Vagina (tissue), 2 donors: ENCODE results near the gene PLAAT4. TPM values are rescaled to one million over a fixed set of nuclear protein-coding genes. Genes with fewer than 3 reads are reported as not detected.

Source experiments
- DNase-seq, 2 donors: peaks; one replicate each; pipeline ENCODE4 v3.0.0-alpha.2; 2017; ENCODE audit errors: extremely low spot score in 2 of 2
- H3K27ac ChIP-seq: fragments of 200-600 bp; sonication (generic); one replicate; pipeline ENCODE4 v1.5.1; 2019
- H3K27me3 ChIP-seq: fragments of 200-600 bp; sonication (generic); one replicate; pipeline ENCODE4 v1.5.1; 2019
- H3K36me3 ChIP-seq, 2 donors: fragments of 200-600 bp; sonication (generic); one replicate each; pipeline ENCODE4 v1.5.1; 2017 to 2019
- H3K4me1 ChIP-seq: fragments of 200-600 bp; sonication (generic); one replicate; pipeline ENCODE4 v1.5.1; 2019
- H3K4me3 ChIP-seq, 2 donors: fragments of 200-600 bp; sonication (generic); 1 replicate in 1 of 2; 2 replicates in 1 of 2; pipeline ENCODE4 v1.5.1; 2016 to 2019
- H3K9me3 ChIP-seq: fragments of 200-600 bp; sonication (generic); one replicate; pipeline ENCODE4 v1.5.1; 2019
- CTCF ChIP-seq, 3 experiments: fragments of 450-650 bp in 2 of 3; fragments of 200-600 bp in 1 of 3; sonication (generic) in 1 of 3; IDR thresholded peaks; one replicate each; pipeline ENCODE4 v1.5.1; 2017 to 2019; ENCODE audit warnings: antibody characterized with exemption in 3 of 3, mild to moderate bottlenecking in 2 of 3, moderate library complexity in 2 of 3
- POLR2A ChIP-seq, 2 donors: fragments of 450-650 bp; IDR thresholded peaks; one replicate each; pipeline ENCODE4 v1.6.1; 2017; ENCODE audit warnings: antibody characterized with exemption in 2 of 2, mild to moderate bottlenecking in 2 of 2, moderate library complexity in 2 of 2
- POLR2AphosphoS5 ChIP-seq, 2 donors: sonication (generic); formaldehyde crosslinking; IDR thresholded peaks; one replicate each; pipeline ENCODE4 v1.9.0; 2017; ENCODE audit warnings: antibody characterized with exemption in 2 of 2, mild to moderate bottlenecking in 2 of 2, low read depth in 1 of 2; ENCODE audit not compliant: insufficient read depth in 1 of 2
- intact Hi-C: fragments of 100-400 bp; cut with DNase I; formaldehyde crosslinking; loops from one replicate; pipeline ENCODE4 v1.15.1; 2023
- total RNA-seq: library from RNA; depleted of rRNA; stranded (reverse); fragments of >200 nt; gene quantifications from one replicate; pipeline ENCODE4 v1.2.3, GENCODE V29; 2016

PLAAT4 gene
- total RNA-seq, 1 donor from 2014 or later, result 43.5 TPM

GRCh38 chr11:63583357-63583677, 46.7 kb downstream of the PLAAT4 start:
- H3K27ac ChIP-seq, result no peak overlapping the region
- H3K27me3 ChIP-seq, result no peaks in the 10 kb centered on the region
- TF ChIP-seq CTCF (IDR thresholded peaks at IDR 0.05) (no peak), POLR2A (IDR thresholded peaks at IDR 0.05) (no peak), POLR2AphosphoS5 (IDR thresholded peaks at IDR 0.05; ENCODE audit: insufficient read depth in 1 of 2, low read depth in 1 of 2) (no peak)
- no peaks in the 10 kb centered on the region for H3K36me3 ChIP-seq
- peaks cover 9% of the 10 kb centered on the region for H3K9me3 ChIP-seq
- intact Hi-C loops, result no loop called here
- no peak overlapping the region for H3K4me3 ChIP-seq
- no peak for DNase-seq
- no peaks in the 10 kb centered on the region for H3K4me1 ChIP-seq

GRCh38 chr11:63586451-63587166, 50.0 kb downstream of the PLAAT4 start:
- intact Hi-C loops, result no loop called here
- TF ChIP-seq POLR2AphosphoS5 (IDR thresholded peaks at IDR 0.05; ENCODE audit: insufficient read depth in 1 of 2, low read depth in 1 of 2) (no peak), CTCF (IDR thresholded peaks at IDR 0.05) (no peak), POLR2A (IDR thresholded peaks at IDR 0.05) (no peak)
- Histone ChIP-seq H3K36me3 (no peaks in the 10 kb centered on the region), H3K9me3 (peaks cover 3% of the 10 kb centered on the region), H3K27me3 (no peaks in the 10 kb centered on the region), H3K27ac (no peak overlapping the region), H3K4me3 (no peak overlapping the region), H3K4me1 (no peaks in the 10 kb centered on the region)
- DNase-seq, result no peak

GRCh38 chr11:63589000-63589399, 52.4 kb downstream of the PLAAT4 start:
- TF ChIP-seq CTCF (IDR thresholded peaks at IDR 0.05) (no peak), POLR2AphosphoS5 (IDR thresholded peaks at IDR 0.05; ENCODE audit: insufficient read depth in 1 of 2, low read depth in 1 of 2) (no peak), POLR2A (IDR thresholded peaks at IDR 0.05) (no peak)
- H3K4me1 ChIP-seq, result no peaks in the 10 kb centered on the region
- no peaks in the 10 kb centered on the region for H3K27me3 ChIP-seq
- H3K4me3 ChIP-seq, result no peak overlapping the region
- no peaks in the 10 kb centered on the region for H3K36me3 ChIP-seq
- H3K9me3 ChIP-seq, result no peaks in the 10 kb centered on the region
- intact Hi-C loops, result no loop called here
- no peak for DNase-seq
- H3K27ac ChIP-seq, result no peak overlapping the region

GRCh38 chr11:63590024-63590788, 53.6 kb downstream of the PLAAT4 start:
- H3K4me3 ChIP-seq, result no peak overlapping the region
- H3K27me3 ChIP-seq, result no peaks in the 10 kb centered on the region
- H3K9me3 ChIP-seq, result no peaks in the 10 kb centered on the region
- H3K36me3 ChIP-seq, result no peaks in the 10 kb centered on the region
- H3K27ac ChIP-seq, result no peak overlapping the region
- no peak for TF ChIP-seq POLR2AphosphoS5 (IDR thresholded peaks at IDR 0.05; ENCODE audit: insufficient read depth in 1 of 2, low read depth in 1 of 2)
- no peak for TF ChIP-seq POLR2A (IDR thresholded peaks at IDR 0.05)
- TF ChIP-seq CTCF (IDR thresholded peaks at IDR 0.05), result no peak
- DNase-seq, result no peak
- no peaks in the 10 kb centered on the region for H3K4me1 ChIP-seq
- intact Hi-C loops, result no loop called here

GRCh38 chr11:63592975-63593395, 56.4 kb downstream of the PLAAT4 start:
- no peak for DNase-seq

More at GRCh38 chr11:63592975-63593395, 56.4 kb downstream of the PLAAT4 start:
- H3K9me3 ChIP-seq, result no peaks in the 10 kb centered on the region
- TF ChIP-seq POLR2A (IDR thresholded peaks at IDR 0.05), result no peak
- no peak for TF ChIP-seq CTCF (IDR thresholded peaks at IDR 0.05)
- TF ChIP-seq POLR2AphosphoS5 (IDR thresholded peaks at IDR 0.05; ENCODE audit: insufficient read depth in 1 of 2, low read depth in 1 of 2), result no peak
- no peaks in the 10 kb centered on the region for H3K36me3 ChIP-seq
- H3K27me3 ChIP-seq, result no peaks in the 10 kb centered on the region
- no peak overlapping the region for H3K27ac ChIP-seq
- H3K4me1 ChIP-seq, result no peaks in the 10 kb centered on the region
- H3K4me3 ChIP-seq, result no peak overlapping the region
- intact Hi-C loops, result no loop called here
